Stromal cell of bone marrow (primary cell): ENCODE results near the gene TATDN3.
"Not testable (repeated sequence)": the region's sequence is repeated elsewhere in the genome, so short reads cannot be mapped to it uniquely, and the experiment has no call there.

Experiments used
- DNase-seq: peaks from one replicate; pipeline ENCODE4 v3.0.0-alpha.2; 2012; ENCODE audit warnings: low read depth

The TATDN3 gene

DNA sequence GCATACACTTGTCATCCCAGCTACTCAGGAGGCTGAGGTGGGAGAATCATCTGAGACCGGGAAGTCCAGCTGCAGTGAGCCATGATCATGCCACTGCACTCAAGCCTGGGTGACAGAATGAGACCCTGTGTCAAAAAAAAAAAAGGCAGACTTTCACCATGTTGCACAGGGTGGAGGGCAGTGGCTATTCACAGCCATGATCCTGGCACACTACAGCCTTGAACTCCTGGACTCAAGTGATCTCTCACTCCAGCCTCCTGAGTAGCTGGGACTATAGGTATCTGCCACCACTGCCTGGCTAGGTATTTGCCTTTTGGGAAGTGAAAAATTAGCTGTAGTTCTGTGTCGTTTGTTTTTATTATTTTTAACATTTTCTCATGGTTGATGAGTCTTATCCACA, 36.7 kb downstream of the TATDN3 start:
- no peak for DNase-seq

DNA sequence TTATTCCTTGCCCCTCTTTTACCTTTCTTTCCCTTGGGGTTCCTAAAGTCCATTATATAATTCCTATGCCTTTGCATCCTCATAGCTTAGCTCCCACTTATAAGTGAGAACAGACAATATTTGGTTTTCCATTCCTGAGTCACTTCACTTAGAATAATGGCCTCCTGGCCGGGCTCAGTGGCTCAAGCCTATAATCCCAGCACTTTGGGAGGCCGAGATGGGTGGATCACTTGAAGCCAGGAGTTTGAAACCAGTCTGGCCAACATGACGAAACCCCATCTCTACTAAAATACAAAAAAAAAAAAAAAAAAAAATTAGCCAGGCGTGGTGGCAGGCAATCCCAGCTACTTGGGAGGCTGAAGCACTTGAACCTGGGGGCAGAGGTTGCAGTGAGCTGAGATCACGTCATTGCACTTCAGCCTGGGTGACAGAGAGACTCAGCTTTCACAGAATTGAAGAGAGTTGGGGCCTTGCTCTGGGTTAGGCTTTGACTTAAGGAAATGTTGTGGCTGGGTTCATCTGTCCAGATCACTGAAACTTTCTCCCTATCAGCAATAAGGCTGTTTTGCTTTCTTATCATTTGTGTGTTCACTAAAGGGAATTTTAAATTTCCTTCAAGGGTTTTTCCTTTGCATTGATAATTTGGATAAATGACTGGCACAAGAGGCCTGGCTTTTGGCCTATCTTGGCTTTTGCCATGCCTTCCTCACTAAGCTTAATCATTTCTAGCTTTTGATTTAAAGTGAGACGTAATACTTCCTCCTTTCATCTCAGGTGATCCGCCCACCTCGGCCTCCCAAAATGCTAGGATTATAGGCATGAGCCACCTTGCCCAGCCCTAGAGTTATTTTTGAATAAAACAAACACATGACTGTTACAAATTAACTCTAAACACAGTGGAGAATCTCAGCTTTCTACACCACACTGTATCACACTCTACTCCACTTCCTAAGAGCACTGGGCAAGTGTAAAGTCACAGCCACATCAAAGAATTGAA, 41.8 kb downstream of the TATDN3 start:
- not testable (repeated sequence) for DNase-seq

DNA sequence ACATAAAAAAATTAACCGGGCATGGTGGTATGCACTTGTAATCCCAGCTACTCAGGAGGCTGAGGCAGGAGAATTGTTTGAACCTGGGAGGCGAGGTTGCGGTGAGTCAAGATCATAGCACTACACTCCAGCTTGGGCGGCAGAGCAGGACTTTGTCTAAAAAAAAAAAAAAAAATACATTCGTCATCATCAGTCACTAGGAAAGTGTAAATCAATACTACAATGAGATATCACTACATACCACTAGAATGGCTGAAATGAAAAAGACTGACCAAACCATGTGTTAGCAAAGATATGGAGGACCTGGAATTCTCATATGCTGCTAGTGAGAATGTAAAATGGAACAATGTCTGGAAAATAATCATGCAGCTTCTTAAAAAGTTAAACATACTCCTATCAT, 46.5 kb downstream of the TATDN3 start:
- DNase-seq = no peak

DNA sequence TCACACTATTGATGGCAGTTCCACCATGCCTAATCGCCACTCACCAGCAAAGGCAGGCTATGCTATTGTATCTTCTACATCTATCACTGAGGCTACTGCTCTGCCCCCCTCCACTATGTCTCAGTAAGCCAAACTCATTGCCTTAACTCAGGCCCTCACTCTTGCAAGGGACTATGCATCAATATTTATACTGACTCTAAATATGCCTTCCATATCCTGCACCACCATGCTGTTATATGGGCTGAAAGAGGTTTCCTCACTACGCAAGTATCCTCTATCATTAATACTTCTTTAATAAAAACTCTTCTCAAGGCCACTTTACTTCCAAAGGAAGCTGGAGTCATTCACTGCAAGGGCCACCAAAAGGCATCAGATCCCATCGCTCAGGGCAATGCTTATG, 52.8 kb downstream of the TATDN3 start:
- not testable (repeated sequence) for DNase-seq

DNA sequence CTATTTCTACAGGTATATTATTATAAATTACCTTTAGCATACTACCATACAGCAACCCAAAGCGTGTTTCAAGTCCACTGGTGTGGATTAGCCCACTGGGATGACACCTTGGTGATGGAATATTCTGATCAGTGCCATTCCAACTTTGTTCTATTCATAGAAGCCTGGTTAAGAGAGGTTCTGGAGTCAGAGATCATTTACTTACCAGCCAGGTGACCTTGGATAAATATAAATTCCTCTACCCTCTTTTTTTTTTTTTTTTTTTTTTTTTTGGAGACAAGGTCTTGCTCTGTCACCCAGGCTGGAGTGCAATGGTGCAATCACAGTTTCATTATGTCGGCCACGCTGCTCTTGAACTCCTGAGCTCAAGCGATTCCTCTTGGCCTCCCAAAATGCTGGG, 55.9 kb downstream of the TATDN3 start, which contains the start of gene SPATA45:
TSS of gene SPATA45 (minus strand) at position 101 of the 400 bp plus-strand sequence. CDS start 11,500 bp downstream, outside the sequence.
- no peak for DNase-seq

DNA sequence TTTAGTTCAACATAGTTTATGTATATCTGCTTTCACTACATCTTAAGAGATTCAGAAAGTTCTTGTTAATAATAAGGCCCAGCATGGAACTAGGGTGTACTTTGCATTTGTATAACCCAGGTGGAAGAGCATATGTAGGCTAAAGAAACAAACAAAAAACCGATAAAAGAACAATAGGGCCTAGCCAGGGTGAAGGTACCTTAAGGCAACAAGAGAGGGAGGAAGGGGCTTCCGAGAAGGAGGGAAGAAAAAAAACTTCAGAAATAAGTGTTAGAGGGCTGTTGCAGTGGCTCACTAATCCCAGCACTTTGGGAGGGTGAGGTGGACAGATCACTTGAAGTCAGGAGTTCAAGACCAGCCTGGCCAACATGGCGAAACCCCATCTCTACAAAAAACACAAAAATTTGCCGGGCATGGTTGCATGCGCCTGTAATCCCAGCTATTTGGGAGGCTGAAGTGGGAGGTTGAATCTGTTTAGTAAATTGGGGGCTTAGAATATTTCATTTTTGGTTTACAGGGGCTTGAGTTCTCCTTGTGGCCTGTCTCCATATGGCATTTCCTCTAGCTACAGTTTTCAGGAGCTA, 60.5 kb downstream of the TATDN3 start:
- no peak for DNase-seq

DNA sequence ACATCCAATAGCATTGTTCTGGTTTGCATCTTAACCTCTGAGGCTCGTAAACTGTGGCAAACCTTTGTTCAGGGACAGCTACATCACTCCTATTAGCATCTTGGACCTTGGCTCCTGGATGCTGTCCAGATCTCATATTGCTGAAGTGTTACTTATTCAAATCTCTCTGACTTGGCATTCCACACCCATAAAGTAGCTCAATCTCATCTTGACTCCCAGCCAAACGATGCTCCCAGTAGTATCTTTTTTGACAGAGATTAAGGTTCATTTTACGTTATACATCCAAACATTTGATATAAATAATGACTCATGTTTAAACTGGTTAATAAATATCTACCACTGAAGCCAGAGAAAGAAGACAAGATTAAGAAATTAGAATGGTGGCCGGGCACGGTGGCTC, 62.0 kb downstream of the TATDN3 start:
- DNase-seq = no peak

DNA sequence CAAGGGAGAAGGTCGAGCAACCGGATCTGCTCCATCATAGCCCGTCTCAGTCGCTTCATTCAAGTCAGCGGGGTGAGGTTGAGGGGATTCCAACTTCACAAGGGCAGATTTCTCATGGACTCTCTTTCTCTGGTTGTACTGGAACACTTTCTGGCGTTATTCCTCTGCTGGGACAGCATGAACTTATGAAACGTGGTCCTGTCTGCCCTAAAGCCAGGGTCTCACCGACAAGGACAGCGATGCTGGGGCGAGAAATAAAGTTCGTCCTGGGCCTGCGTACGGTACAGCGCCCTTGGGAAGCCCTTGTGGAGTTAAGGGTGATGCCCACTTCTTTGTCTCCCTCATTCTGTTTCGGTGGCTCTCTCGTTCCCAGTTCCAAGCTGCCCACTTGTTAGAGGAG, 65.1 kb downstream of the TATDN3 start:
- DNase-seq = no peak

DNA sequence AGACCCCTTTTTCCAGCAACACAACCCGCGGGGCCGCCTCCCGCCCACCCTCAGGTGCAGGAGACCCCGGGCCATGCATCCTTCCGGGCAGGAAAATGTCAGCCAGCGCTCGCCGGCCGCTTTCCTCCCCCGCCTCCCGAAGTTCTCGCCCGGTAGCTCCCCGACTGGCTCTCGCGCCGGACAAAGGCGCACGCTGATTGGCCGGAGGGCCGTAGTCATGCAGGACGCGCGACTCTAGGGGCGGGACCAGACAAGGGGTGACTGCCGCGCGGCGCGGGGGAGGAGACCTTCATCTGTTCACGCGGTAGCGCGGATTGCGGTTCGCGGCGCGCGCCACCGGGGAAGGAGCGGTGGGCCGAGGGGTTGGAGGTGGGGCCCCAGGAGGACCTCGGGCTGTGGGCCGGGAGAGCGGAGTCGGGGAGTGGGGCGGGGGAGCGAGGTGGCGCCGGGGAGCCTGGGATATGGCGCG, 66.3 kb downstream of the TATDN3 start, which contains the start of gene FLVCR1:
TSS of gene FLVCR1 (plus strand) at position 284 of the 469 bp plus-strand sequence. CDS start at position 462, 178 bp downstream.
- peak; percentile 92 for DNase-seq

DNA sequence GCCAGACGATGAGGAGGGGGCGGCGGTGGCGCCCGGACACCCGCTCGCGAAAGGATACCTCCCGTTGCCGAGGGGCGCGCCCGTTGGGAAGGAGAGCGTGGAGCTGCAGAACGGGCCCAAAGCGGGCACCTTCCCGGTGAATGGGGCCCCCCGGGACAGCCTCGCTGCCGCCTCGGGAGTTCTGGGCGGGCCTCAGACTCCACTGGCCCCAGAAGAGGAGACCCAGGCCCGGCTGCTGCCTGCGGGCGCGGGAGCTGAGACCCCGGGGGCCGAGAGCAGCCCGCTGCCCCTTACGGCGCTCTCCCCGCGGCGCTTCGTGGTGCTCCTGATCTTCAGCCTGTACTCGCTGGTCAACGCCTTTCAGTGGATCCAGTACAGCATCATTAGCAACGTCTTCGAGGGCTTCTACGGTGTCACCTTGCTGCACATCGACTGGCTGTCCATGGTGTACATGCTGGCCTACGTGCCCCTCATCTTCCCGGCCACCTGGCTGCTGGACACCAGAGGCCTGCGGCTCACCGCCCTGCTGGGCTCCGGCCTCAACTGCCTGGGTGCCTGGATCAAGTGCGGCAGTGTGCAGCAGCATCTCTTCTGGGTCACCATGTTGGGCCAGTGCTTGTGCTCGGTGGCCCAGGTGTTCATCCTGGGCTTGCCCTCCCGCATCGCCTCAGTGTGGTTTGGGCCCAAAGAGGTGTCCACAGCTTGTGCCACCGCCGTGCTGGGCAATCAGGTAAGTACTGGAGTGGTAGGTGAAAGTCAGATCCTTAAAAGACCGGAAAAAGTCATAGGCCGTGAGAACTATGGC, 67.0 kb downstream of the TATDN3 start:
- DNase-seq = peak; percentile 6

DNA sequence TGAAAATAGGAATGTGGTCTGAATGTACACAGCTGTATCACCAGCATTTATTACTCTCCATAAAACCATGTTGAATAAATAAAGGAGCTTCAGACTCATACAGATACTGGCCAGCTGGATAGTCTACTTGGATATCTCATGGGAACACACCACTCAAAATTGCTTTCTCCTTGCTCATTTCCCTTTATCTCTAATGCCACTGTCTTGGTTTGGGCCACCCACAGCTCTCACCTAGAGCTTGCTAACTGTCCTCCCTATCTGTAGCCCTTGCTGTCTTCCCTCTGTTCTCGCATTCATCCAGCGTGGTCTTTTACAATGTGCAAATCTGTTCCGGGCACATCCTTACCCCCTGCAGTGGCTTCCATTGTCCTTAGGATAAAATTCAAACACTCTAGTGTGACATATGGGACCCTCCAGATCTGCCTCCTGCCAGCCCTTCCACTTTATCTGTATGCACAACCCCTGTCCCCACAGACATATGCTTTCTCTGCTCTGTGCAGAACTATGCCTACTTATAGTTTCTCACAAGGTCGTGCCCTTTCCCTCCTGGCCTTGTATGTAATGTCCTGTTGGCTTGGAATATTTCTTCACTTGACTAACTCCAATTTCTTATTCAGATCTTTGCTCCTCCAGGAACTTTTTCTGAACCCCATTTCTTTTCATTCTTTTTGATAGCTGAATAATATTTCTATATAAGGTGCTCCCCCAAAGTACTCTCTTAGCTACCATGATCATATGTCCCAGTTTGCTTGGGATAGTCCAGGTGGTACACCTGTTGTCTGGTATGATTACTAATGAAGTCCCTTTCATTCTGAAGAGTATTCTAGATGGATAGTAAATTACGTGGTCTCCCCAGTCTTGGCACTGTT, 69.3 kb downstream of the TATDN3 start:
- DNase-seq = no peak

DNA sequence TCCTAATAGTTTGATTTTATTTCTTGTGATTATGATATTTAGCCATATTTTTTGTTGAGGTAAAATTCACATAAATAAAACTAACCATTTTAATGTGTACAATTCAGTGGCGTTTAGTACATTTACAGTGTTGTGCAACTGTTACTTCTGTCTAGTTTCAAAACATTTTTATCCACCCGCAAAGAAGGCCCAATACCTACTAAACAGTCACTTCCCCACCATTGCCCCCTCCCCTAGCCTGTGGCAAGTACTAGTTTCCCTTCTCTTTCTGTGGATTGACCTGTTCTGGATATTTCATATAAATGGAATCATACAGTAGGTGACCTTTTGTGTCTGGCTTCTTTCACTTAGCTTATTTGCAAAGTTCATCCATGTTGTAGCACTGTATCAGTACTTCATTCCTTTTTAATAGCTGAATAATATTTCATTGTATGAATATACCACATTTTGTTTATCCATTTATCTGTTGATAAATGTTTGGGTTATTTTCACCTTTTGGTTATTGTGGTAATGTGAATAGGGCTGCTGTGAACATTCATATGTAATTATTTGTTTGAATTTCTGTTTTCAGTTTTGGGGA, 70.5 kb downstream of the TATDN3 start:
- DNase-seq = no peak

DNA sequence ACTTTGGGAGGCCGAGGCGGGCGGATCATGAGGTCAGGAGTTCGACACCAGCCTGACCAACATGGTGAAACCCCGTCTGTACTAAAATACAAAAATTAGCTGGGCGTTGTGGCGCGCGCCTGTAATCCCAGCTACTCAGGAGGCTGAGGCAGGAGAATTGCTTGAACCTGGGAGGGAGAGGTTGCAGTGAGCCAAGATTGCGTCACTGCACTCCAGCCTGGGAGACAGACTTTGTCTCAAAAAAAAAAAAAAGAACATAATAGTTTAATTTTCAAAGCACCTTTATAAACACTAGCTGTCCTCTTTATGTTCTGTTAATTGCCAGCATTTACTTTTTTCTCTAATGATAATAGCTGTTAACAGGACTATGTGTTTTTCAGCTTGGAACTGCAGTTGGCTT, 71.7 kb downstream of the TATDN3 start:
- not testable (repeated sequence) for DNase-seq

DNA sequence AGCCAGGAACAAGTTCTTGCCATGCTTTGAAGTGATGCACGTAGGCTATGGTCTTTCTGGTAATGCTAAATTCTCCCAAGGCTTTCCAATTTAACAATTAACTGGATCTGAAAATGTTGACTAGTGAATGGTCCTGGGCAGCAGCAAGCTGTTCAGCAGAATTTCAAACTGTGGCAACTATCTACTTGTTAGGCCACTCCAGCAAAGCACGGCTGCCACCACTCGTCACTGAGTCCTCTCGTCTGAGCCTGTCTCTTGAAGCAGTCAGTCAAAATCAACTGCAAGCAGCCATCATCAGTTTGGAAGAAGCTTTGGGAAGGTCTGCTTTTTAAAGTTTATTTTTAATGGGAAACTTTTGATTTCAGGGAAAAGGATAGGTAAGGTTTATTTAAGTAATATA, 72.5 kb downstream of the TATDN3 start:
- no peak for DNase-seq
